Glomerular endothelial cell (primary cell): ENCODE results near the gene NALF2. TPM values are rescaled to one million over a fixed set of nuclear protein-coding genes. Genes with fewer than 3 reads are reported as not detected.

ENCODE experiments used
- DNase-seq: peaks from one replicate; pipeline ENCODE4 v3.0.0-alpha.2; 2011; ENCODE audit warnings: low read depth, low spot score; ENCODE audit errors: extremely low read depth
- total RNA-seq: library from RNA; depleted of rRNA; stranded (reverse); fragments of >200 nt; gene quantifications from 2 replicates; pipeline ENCODE4 v1.2.3, GENCODE V29; 2015

Gene NALF2
- 0.29 TPM in 1 of 2 replicates, not detected in the other for total RNA-seq

DNA sequence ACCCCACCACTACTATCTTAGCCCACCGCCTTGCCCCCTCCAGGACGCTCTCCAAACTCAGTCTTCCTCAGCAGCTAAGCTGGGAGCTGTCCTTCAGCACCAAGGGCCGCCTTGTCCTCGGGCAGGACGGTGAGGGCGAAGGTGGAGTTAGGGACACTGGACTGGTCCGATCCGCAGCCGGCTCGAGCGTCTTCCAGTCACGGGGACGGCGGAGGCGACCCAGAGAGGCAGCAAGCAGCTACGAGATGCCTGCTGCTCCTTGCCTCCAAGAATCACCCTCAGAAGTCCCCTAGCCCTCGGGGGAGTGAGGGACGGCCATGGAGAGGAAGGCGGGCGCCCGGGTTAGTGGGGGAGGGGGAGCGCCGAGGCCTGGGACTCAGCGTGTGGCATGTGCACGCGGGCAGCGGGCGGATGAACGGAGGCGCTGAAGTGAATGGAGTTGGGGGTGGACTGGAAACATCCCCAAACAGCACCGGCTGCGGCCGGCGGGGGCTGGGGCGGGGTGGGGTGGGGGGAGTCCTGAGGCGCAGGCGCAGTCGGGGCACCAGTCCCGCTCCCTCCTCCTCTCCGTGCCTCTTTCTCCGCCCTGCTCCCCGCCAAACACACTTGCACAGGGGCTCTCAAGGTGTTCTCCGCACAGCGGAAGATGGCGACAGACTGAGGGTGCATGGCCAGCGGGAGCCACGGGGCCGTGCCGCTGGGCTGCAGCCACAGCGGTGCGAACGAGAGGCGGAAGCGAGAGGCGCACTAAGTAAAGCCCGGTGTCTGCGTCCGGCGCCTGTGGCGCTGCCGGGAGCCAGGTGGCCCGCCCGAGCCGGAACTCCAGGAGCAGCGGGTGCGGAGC, at the start of gene NALF2:
Gene NALF2 (plus strand): TSS at position 545 of the 844 bp plus-strand sequence. CDS start 957 bp downstream, outside the sequence.
- DNase-seq: no peak

DNA sequence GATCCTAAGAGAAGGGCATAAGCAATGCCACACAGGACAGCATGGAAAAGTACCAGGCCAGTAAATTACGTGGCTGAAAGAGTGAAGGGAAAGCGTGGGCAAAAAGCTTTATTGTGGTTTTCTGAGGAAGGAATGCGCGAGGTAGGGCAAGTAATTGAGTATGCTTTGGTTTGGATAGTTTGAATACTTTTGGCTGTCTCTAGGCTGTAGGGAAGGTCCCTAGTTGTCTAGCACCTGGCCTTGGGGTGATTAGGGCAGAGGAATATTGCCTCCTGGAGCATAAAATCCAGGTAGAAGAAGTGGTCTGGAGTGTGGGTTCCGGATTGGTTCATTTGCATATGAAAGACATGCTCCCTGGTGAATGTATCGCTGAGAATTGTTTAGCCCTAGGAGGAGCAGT, 46.4 kb upstream of the NALF2 start:
- DNase-seq: no peak

DNA sequence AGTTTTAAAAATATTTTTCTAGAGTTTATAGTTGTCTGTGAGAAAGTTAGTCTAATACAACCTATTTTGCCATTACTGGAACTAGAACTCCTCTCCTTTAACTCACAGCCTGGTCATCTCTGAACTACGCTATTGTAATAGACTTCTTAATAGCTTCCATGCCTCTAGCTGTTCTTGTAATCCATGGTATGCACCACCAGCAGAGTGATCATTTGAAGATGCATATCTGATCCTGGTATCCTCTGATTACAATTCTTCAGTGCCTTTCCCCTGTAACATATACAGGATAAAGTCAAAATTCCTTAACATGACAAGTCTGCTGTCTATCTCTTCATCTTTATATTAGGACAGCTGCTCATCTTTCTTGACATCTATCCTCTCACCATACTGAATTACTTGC, 37.6 kb upstream of the NALF2 start:
- no peak for DNase-seq

GRCh38 chrX:69469975-69470374, 34.2 kb upstream of the NALF2 start:
- DNase-seq: no peak

DNA sequence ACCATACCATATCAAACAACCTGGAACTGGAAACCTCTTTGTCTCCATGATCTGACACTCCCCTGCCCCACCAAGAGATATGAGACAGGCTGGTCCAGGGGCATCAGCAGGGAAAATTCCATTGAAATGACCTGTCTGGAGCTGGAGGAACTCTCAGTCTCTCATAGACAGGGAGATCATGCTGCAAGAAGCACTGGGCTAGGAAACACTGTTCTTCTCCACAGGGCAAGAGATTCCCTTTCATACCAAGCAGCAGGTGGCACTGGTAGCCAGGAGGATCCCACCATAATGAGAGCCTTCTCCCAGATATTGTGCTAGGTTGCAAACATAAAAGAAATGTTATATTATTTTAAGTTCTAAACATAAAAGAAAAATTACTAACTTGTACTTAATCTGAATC, 14.5 kb upstream of the NALF2 start:
- DNase-seq: no peak

- no peak for DNase-seq
These were observed 10.9 kb upstream of the NALF2 start for GRCh38 chrX:69493193-69493592.

DNA sequence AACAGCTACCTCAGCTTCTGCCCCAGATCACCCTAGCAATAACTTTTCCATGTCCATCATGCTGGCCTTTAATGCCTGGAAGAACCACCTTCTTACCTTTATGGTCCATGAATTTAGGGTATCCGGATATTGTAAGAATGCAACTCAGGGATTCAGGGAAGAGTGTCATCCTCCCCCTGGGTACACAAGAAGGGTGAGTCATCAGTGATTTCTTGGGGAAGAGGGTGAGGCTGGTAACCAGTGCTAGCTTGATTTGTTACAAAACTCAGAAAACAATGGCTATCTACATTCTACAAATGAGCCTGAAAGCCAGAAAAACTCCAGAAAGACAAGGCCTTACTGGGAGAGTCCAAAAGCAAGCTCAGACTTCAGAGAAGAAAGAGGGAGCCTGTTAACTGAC, 10.4 kb upstream of the NALF2 start:
- no peak for DNase-seq

DNA sequence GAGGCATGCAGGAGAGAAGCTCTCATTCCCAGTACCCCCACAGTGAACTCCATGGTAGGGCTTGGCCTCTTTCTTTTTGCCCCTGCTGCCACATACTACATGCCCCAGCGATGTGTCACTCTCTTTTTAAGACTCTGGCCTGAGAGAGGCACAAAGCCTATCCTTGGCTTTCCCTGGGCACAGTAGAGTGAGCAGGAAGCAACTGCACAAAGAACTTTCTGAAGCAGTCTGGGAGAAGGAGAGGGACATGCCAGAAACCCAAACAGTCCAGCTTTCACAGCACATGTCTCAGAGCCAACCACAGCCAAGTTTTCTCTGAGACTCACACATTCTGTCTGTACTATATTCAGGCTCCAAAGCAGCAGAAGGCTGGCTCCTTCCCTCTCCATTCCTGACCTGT, 7.9 kb upstream of the NALF2 start:
- DNase-seq: no peak

- DNase-seq: no peak
These were observed 2.7 kb upstream of the NALF2 start for GRCh38 chrX:69501429-69501828.

DNA sequence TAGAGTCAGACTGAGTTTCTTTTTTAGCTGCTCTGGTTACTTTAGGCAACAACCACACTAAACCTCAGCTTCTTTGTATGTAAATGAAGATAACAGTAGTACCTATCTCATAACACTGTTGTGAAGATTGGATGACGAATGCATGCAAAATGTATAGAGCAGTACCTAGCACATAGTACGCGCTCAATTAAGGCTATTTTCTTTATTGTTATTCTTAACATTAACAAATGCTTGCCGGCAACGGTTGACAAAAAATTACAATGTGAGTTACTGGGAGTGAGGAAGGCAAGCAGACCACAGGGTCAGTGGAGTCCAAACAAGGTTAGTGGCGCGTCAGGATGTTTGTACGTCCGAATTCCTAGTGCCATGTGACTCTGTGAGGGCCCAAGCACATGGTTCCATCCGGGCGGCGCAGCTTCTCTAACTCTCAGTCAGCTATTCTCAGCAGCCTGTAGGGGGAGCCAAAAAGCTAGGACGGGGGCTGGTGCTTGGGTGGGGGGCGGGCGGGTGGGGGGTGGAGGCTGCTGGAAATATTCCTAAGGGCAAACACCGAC, 821 bp upstream of the NALF2 start:
- no peak for DNase-seq

- DNase-seq: no peak
These were observed 793 bp downstream of the NALF2 start for GRCh38 chrX:69504626-69505612.

DNA sequence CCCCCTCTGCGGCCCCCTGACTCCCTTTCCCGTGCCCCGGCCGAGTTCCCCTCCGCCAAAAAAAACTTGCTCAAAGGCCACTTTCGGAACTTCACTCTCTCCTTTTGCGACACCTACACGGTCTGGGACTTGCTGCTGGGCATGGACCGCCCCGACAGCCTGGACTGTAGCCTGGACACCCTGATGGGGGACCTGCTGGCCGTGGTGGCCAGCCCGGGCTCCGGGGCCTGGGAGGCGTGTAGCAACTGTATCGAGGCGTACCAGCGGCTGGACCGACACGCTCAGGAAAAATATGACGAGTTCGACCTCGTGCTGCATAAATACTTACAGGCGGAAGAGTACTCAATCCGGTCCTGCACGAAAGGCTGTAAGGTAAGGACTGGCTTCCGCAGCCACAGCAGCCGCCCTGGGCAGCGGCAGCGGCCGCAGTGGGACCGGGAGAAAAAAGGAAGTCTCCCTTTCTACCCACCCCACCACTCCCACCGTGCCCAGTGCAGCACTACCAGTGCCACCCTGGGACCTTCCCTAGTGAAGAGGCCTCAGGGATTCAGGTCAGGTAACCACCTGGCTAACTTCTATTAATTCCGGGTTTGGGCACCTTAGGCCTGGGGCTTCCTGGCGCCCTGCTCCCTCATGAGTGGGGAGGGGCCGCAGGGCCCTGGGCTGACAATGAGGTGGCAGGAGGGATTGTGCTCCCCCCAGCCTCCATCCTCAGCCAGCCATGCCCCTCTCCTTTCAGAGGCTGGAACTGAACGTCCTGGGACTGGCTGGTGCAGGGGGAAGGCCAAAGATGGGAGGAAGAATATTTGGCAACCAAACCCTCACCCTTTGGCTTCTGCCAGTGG, 1.9 kb downstream of the NALF2 start:
- DNase-seq: no peak

- no peak for DNase-seq
These were observed 2.7 kb downstream of the NALF2 start for GRCh38 chrX:69506617-69507499.

DNA sequence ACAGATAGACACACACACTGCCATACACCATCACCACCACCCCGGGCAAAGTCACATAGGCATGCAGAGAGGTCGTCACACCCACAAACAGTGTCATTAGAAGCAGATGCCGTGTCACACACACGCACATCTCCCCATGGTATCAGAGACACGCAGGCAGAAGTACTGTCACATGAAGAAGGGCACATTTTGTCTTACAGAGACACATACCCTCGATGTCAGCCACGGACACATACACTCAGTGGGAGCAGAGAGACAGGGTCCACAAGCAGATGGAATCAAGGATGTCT, 3.3 kb downstream of the NALF2 start:
- no peak for DNase-seq

- no peak for DNase-seq
These were observed 4.5 kb downstream of the NALF2 start for GRCh38 chrX:69508610-69509009.

- no peak for DNase-seq
These were observed 6.1 kb downstream of the NALF2 start for GRCh38 chrX:69510137-69510715.

DNA sequence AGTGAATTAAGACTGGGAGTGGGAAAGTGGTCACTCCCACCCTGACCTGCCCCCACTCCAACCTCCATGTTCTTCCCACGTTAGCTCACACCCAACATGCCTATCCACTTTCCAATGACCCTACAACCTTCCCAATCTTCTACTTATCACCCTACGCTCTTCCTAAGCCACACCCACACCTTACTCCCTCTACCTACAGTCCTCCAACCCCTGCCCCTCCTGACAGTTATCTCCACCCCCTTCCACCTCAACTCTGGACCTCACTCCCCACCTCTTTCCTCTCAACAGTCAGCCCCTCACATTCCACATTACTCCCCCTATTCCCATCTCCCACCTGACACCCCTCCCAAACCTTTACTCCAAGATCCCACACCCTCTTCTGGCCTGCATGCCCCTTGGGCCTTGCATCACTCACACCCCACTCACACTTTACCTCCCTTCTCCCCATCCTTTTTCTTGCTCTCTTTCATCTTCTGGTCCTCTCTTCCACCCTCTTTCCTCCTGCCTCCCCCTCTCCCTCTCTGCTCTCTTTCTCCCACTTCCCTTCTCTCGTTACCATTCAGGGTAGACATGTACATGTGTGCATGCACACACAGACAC, 6.9 kb downstream of the NALF2 start:
- DNase-seq: no peak

GRCh38 chrX:69522052-69522451, 17.9 kb downstream of the NALF2 start:
- DNase-seq: no peak

DNA sequence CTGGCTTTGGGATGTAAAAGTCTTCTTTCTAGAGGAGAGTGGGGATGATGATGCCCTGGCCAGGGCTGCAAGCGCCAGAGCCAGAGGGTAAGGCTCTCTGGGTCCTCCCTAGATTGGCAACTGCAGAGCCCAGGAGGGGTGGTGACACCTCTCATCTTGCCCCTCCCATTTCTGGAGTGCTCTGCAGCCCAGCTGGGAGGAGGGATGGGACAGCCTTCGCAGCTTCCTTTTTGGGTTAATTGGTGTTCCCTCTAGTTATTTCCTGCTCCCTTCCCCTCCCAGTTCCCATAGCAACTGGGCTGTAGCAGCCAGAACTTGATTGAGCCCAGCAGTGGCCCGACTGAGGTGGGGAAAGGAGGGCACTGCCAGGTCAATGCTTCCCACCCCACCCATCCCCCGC, 19.2 kb downstream of the NALF2 start:
- DNase-seq: no peak
